Naive thymus-derived CD4-positive, alpha-beta T cell (primary cell): ENCODE results near the gene FOSL2. TPM values are rescaled to one million over a fixed set of nuclear protein-coding genes. Genes with fewer than 3 reads are reported as not detected.
"Not testable (repeated sequence)": the region's sequence is repeated elsewhere in the genome, so short reads cannot be mapped to it uniquely, and the experiment has no call there.

Source experiments
- ATAC-seq: fragments of 150-1000 bp; cut with Tn5 transposase; 2 replicates; pipeline ENCODE4 v1.10.0; 2021; ENCODE audit warnings: mild to moderate bottlenecking, moderate library complexity
- CTCF ChIA-PET: fragments of 350-600 bp; sonication (Branson Sonifier 250); formaldehyde crosslinking; loops from one replicate; lab custom pipeline; 2021; ENCODE audit warnings: antibody characterized with exemption; lab: Charles Lee
- POLR2A ChIA-PET: fragments of 350-600 bp; sonication (Branson Sonifier 250); formaldehyde crosslinking; loops from one replicate; lab custom pipeline; 2021; ENCODE audit warnings: antibody characterized with exemption, inconsistent platforms; lab: Charles Lee
- DNase-seq, 9 donors: peaks; one replicate each; pipeline versions ENCODE4 v3.0.0 to v3.0.0-alpha.2; 2020 to 2022; ENCODE audit warnings: mixed read lengths in 1 of 9
- H3K27ac ChIP-seq: one replicate; pipeline ENCODE4 v1.7.0; 2013; ENCODE audit warnings: mild to moderate bottlenecking, low read depth, low read length, moderate library complexity
- H3K27me3 ChIP-seq, 2 donors: one replicate each; pipeline ENCODE4 v1.7.0; 2013; ENCODE audit warnings: low read length in 2 of 2, mild to moderate bottlenecking in 2 of 2, moderate library complexity in 2 of 2; ENCODE audit not compliant: control insufficient read depth in 2 of 2, insufficient read depth in 2 of 2
- H3K36me3 ChIP-seq, 3 experiments: 1 replicate in 2 of 3; 2 replicates in 1 of 3; pipeline ENCODE4 v1.7.0; 2013; ENCODE audit warnings: low read length in 3 of 3, mild to moderate bottlenecking in 3 of 3, moderate library complexity in 1 of 3; ENCODE audit not compliant: insufficient read depth in 3 of 3, control insufficient read depth in 2 of 3
- H3K4me1 ChIP-seq, 2 donors: one replicate each; pipeline ENCODE4 v1.7.0; 2013; ENCODE audit warnings: low read length in 2 of 2, mild to moderate bottlenecking in 2 of 2, moderate library complexity in 1 of 2; ENCODE audit not compliant: control insufficient read depth in 2 of 2, insufficient read depth in 2 of 2
- H3K4me3 ChIP-seq: 2 replicates; pipeline ENCODE4 v1.7.0; 2013; ENCODE audit warnings: mild to moderate bottlenecking, low read length
- H3K9me3 ChIP-seq, 3 experiments: 1 replicate in 2 of 3; 2 replicates in 1 of 3; pipeline ENCODE4 v1.7.0; 2013; ENCODE audit warnings: low read length in 3 of 3; ENCODE audit not compliant: control insufficient read depth in 2 of 3
- H3K27ac Mint-ChIP-seq, 9 donors: one replicate each; pipeline ENCODE4 v1.8.0; 2020 to 2022; ENCODE audit warnings: mixed read lengths in 9 of 9, mild to moderate bottlenecking in 8 of 9, moderate library complexity in 5 of 9, inconsistent platforms in 2 of 9
- H3K27me3 Mint-ChIP-seq, 5 donors: one replicate each; pipeline ENCODE4 v1.8.0; 2021 to 2022; ENCODE audit warnings: mixed read lengths in 5 of 5, mild to moderate bottlenecking in 1 of 5
- H3K36me3 Mint-ChIP-seq, 5 donors: one replicate each; pipeline ENCODE4 v1.8.0; 2020 to 2022; ENCODE audit warnings: mixed read lengths in 5 of 5, mild to moderate bottlenecking in 3 of 5, inconsistent platforms in 1 of 5
- H3K4me1 Mint-ChIP-seq, 7 donors: one replicate each; pipeline ENCODE4 v1.8.0; 2020 to 2022; ENCODE audit warnings: mixed read lengths in 7 of 7, mild to moderate bottlenecking in 3 of 7, inconsistent platforms in 1 of 7
- H3K4me3 Mint-ChIP-seq, 10 donors: one replicate each; pipeline ENCODE4 v1.8.0; 2020 to 2022; ENCODE audit warnings: mild to moderate bottlenecking in 10 of 10, mixed read lengths in 10 of 10, moderate library complexity in 6 of 10, inconsistent platforms in 2 of 10
- H3K9me3 Mint-ChIP-seq, 11 donors: one replicate each; pipeline ENCODE4 v1.8.0; 2020 to 2022; ENCODE audit warnings: mixed read lengths in 11 of 11, mild to moderate bottlenecking in 4 of 11, inconsistent platforms in 1 of 11, moderate library complexity in 1 of 11
- intact Hi-C, 2 donors: fragments of 100-400 bp; cut with micrococcal nuclease; formaldehyde crosslinking; loops; one replicate each; pipeline ENCODE4 v1.15.1; 2023
- polyA plus RNA-seq, 2 donors: library from polyadenylated mRNA; unstranded; fragments of 300-500 nt; fragmentation: Illumina TruSeq; gene quantifications; one replicate each; pipeline ENCODE4 v1.2.3, GENCODE V29; 2021
- total RNA-seq, 6 experiments: library from RNA in 5 of 6; stranded (reverse) in 5 of 6; gene quantifications; 1 replicate in 5 of 6; 2 replicates in 1 of 6; pipeline ENCODE4 v1.2.3 and lab custom pipeline; 2021 to 2026

The FOSL2 gene
- total and polyA plus RNA-seq, 7 experiments from 2014 or later = 0.25 to 251 (median 1.3) TPM

DNA sequence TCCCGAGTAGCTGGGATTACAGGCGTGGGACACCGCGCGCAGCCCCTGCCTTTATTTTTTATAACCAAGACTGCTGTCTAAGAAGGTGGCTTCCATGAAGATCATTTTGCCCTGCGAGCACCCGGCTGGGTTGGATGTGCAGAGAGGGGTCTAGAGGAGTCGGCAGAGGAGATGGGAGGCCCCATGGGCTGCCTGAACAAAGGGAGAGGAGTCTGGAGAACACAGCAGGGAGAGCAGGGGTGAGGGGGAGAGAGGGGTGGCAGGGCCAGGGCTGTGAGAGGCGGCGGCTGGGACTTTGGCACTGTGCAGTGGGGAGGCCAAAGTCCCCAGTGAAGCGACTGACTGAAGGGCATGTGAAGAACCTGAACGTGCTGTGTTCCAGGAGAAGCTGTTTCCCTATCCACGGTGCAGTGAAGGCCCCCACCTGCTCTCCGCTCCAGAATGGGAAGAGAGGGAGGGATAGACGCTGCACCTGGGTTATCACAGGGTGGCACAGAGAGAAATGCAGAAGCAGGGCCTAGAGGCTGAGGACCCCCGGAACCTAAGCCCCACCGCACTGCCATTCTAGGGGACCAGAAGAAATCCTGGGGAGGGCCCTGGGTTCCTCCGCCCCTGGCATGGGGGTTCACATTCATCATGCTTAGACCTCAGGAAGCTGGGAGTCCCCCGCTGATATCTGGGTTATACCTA lies 24.8 kb upstream of the FOSL2 start:
- H3K27ac Mint-ChIP-seq = peak overlapping the region in 3 of 9 donors; percentile 31 to 76 (median 35)
- CTCF ChIA-PET = interaction anchor here (0.6 kb wide), 1 partner anchor 605 kb away, joined by 3 read pairs; no protein-coding TSS in a partner anchor
- peak overlapping the region in 3 of 10 donors; percentile 75 to 89 (median 88) for H3K4me3 Mint-ChIP-seq
- peaks cover 0 to 21% (median 0%) of the 10 kb centered on the region in 5 donors for H3K27me3 Mint-ChIP-seq
- DNase-seq (no peak), ATAC-seq (no peak)
- intact Hi-C loops = loop anchor here in 1 of 2 donors (1.0 kb wide), 1 partner anchor 9 kb away; no protein-coding TSS in a partner anchor
- H3K4me3 ChIP-seq = no peak overlapping the region
- peaks cover 0 to 4% (median 0%) of the 10 kb centered on the region in 5 donors for H3K36me3 Mint-ChIP-seq
- peaks cover 0 to 1% (median 0%) of the 10 kb centered on the region in 11 donors for H3K9me3 Mint-ChIP-seq
- peaks cover 44 to 45% of the 10 kb centered on the region in 2 donors for H3K4me1 ChIP-seq
- H3K4me1 Mint-ChIP-seq = peaks cover 23 to 55% (median 44%) of the 10 kb centered on the region in 7 donors
- H3K9me3 ChIP-seq = no peaks in the 10 kb centered on the region
- POLR2A ChIA-PET = no interaction called here
- no peak overlapping the region for H3K27ac ChIP-seq
- no peaks in the 10 kb centered on the region for H3K36me3 ChIP-seq
- no peaks in the 10 kb centered on the region for H3K27me3 ChIP-seq

DNA sequence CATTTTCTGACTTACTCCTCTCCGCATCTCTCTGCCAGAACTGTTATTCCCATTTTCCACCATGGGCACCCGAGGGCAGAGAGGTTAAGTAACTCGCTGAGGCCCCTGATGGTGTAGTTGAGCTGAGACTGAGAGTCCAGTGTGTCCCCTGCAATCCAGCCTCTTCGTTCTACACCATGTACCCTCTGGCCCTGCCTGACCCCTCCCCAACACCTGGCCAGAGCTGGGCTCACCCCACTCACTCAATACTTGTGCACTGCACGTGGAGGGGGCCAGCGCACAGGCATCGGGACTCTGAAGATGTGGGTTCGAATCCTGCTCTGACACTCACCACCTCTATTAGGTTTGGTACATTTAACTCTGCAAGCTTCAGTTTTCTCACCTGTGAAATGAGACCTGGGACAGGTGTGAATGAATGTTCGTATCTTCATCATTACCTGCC lies 24.3 kb upstream of the FOSL2 start:
- Histone ChIP-seq H3K9me3 (no peaks in the 10 kb centered on the region), H3K27ac (no peak overlapping the region), H3K27me3 (no peaks in the 10 kb centered on the region), H3K36me3 (no peaks in the 10 kb centered on the region), H3K4me1 (peaks cover 43 to 45% of the 10 kb centered on the region in 2 donors), H3K4me3 (no peak overlapping the region)
- intact Hi-C loops = no loop called here
- ChIA-PET POLR2A (interaction anchor here (0.8 kb wide), 1 partner anchor 10 kb away, joined by 3 read pairs; no protein-coding TSS in a partner anchor), CTCF (interaction anchor here (0.6 kb wide), 1 partner anchor 605 kb away, joined by 3 read pairs; no protein-coding TSS in a partner anchor)
- DNase-seq (no peak), ATAC-seq (no peak)
- H3K36me3 Mint-ChIP-seq = peaks cover 0 to 4% (median 0%) of the 10 kb centered on the region in 5 donors
- H3K4me1 Mint-ChIP-seq = peaks cover 23 to 50% (median 39%) of the 10 kb centered on the region in 7 donors
- peak overlapping the region in 2 of 10 donors; percentile 39 to 56 for H3K4me3 Mint-ChIP-seq
- H3K27ac Mint-ChIP-seq = no peak overlapping the region
- H3K27me3 Mint-ChIP-seq = peaks cover 0 to 26% (median 0%) of the 10 kb centered on the region in 5 donors
- H3K9me3 Mint-ChIP-seq = peaks cover 0 to 1% (median 0%) of the 10 kb centered on the region in 11 donors

DNA sequence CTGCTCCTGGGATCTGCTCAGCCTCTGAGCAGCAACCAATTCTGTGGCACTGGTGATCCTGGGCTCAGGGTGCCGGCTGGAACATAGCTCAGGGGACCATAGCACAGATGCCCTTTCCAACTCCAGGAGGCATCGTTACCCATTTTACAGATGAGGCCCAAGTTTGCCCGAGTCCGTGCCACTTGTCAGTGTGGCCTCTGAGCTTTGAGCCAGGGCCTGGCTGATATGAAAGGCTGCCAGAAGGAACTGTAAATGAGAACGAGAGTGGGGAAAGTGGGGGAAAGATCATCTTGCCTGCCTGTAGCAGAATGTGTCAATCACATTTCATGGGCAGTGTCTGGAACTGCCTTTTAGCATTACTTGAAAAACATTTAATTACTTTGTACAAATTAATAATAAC lies 23.3 kb upstream of the FOSL2 start:
- Mint-ChIP-seq H3K4me1 (peaks cover 19 to 45% (median 35%) of the 10 kb centered on the region in 7 donors), H3K27me3 (peaks cover 0 to 34% (median 0%) of the 10 kb centered on the region in 5 donors), H3K9me3 (peaks cover 0 to 1% (median 0%) of the 10 kb centered on the region in 11 donors), H3K4me3 (no peak overlapping the region), H3K27ac (peak overlapping the region in 3 of 9 donors; percentile 38 to 54 (median 41)), H3K36me3 (peaks cover 0 to 4% (median 0%) of the 10 kb centered on the region in 5 donors)
- Histone ChIP-seq H3K9me3 (no peaks in the 10 kb centered on the region), H3K27me3 (no peaks in the 10 kb centered on the region), H3K36me3 (no peaks in the 10 kb centered on the region), H3K4me1 (peaks cover 33 to 37% of the 10 kb centered on the region in 2 donors), H3K27ac (no peak overlapping the region), H3K4me3 (no peak overlapping the region)
- DNase-seq (no peak), ATAC-seq (no peak)
- ChIA-PET CTCF (interaction anchor here (0.9 kb wide), 1 partner anchor 9 kb away, joined by 3 read pairs; no protein-coding TSS in a partner anchor), POLR2A (interaction anchor here (0.8 to 1.0 kb wide), 2 partner anchors 9 to 12 kb away, joined by 3 read pairs; no protein-coding TSS in a partner anchor)
- intact Hi-C loops = no loop called here

DNA sequence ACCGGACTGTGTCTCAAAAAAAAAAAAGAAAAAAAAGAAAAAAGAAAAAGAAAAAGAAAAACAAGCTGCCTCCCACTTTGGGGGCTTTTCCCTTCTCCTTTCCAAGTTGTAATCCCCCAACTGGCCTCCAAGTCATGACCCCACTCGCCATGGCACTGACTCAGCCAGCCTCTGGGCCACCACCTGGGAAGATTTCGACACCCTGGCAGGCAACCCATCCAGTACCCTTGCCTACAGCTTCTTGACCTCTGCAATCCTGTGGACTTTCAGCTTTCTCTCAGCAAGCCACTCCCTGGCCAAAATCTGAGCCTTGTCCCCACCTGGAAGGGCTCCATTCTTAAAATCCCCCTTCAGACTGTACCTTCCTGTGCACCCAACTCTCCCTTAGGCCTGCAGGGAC lies 22.3 kb upstream of the FOSL2 start:
- peaks cover 23 to 27% of the 10 kb centered on the region in 2 donors for H3K4me1 ChIP-seq
- POLR2A ChIA-PET = interaction anchor here (1.0 kb wide), 1 partner anchor 11 kb away, joined by 3 read pairs; no protein-coding TSS in a partner anchor

DNA sequence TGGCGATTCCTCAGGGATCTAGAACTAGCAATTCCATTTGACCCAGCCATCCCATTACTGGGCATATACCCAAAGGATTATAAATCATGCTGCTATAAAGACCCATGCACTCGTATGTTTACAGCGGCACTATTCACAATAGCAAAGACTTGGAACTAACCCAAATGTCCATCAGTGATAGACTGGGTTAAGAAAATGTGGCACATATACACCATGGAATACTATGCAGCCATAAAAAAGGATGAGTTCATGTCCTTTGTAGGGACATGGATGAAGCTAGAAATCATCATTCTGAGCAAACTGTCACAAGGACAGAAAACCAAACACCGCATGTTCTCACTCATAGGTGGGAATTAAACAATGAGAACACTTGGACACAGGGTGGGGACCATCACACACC lies 20.9 kb upstream of the FOSL2 start:
- ATAC-seq, H3K9me3 Mint-ChIP-seq, CTCF ChIA-PET, intact Hi-C loops, H3K4me3 Mint-ChIP-seq, H3K36me3 Mint-ChIP-seq, H3K27me3 ChIP-seq, H3K4me3 ChIP-seq, H3K27ac ChIP-seq, DNase-seq, H3K36me3 ChIP-seq, H3K9me3 ChIP-seq, H3K27ac Mint-ChIP-seq, POLR2A ChIA-PET: not testable (repeated sequence)
- peaks cover 10 to 13% of the 10 kb centered on the region in 2 donors for H3K4me1 ChIP-seq
- Mint-ChIP-seq H3K27me3 (peaks cover 0 to 39% (median 0%) of the 10 kb centered on the region in 5 donors), H3K4me1 (peaks cover 8 to 23% (median 12%) of the 10 kb centered on the region in 7 donors)

More for the DNA sequence above, 22.3 kb upstream of the FOSL2 start:
- Mint-ChIP-seq H3K4me1 (peaks cover 15 to 35% (median 25%) of the 10 kb centered on the region in 7 donors), H3K27ac (peak overlapping the region in 1 of 9 donors; percentile 86), H3K4me3 (no peak overlapping the region), H3K27me3 (peaks cover 0 to 39% (median 0%) of the 10 kb centered on the region in 5 donors), H3K9me3 (peaks cover 0 to 1% (median 0%) of the 10 kb centered on the region in 11 donors), H3K36me3 (peaks cover 0 to 4% (median 0%) of the 10 kb centered on the region in 5 donors)
- intact Hi-C loops = no loop called here
- Histone ChIP-seq H3K27me3 (no peaks in the 10 kb centered on the region), H3K4me3 (no peak overlapping the region), H3K36me3 (no peaks in the 10 kb centered on the region), H3K9me3 (no peaks in the 10 kb centered on the region), H3K27ac (no peak overlapping the region)
- CTCF ChIA-PET = interaction anchor here (0.9 kb wide), 1 partner anchor 8 kb away, joined by 3 read pairs; no protein-coding TSS in a partner anchor
- DNase-seq (no peak), ATAC-seq (no peak)

DNA sequence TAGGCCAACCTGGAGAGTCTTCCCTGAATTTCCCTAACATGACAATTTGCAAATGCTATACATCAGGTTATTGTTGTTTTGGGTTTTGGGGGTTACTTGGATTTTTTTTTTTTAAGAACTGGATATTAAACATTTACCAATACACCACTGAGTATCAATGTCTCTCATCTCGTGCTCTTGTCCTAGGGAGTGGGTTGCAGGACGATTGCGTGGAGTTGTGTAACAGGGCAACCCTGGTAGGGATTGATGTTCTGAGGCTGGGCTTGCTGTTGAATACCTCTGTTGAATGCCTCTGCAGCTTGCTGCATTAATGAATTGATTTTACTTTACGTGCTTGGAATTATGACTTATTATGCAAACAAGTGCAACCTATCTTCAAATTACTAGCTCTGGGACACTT lies 18.8 kb upstream of the FOSL2 start:
- Mint-ChIP-seq H3K27ac (no peak overlapping the region), H3K9me3 (no peaks in the 10 kb centered on the region), H3K4me1 (peaks cover 3 to 14% (median 8%) of the 10 kb centered on the region in 7 donors), H3K27me3 (peaks cover 0 to 39% (median 0%) of the 10 kb centered on the region in 5 donors), H3K4me3 (no peak overlapping the region), H3K36me3 (peaks cover 0 to 2% (median 0%) of the 10 kb centered on the region in 5 donors)
- no peak for DNase-seq
- no peak for ATAC-seq
- no peaks in the 10 kb centered on the region for H3K36me3 ChIP-seq
- intact Hi-C loops = no loop called here
- no peaks in the 10 kb centered on the region for H3K9me3 ChIP-seq
- H3K27me3 ChIP-seq = no peaks in the 10 kb centered on the region
- CTCF ChIA-PET = no interaction called here
- H3K27ac ChIP-seq = no peak overlapping the region
- H3K4me1 ChIP-seq = peaks cover 7 to 8% of the 10 kb centered on the region in 2 donors
- H3K4me3 ChIP-seq = no peak overlapping the region
- POLR2A ChIA-PET = no interaction called here
